GM19239 (cell line): ENCODE measurements around the gene GLT1D1.
"Not testable (repeated sequence)": the region's sequence is repeated elsewhere in the genome, so short reads cannot be mapped to it uniquely, and the experiment has no call there.

Experiments
- DNase-seq: peaks from one replicate; pipeline ENCODE4 v3.0.0; 2011; ENCODE audit warnings: low spot score; ENCODE audit not compliant: insufficient read length
- FAIRE-seq: peaks from 2 replicates; lab custom pipeline; 2011; peaks lifted over from hg19 to GRCh38; lab: Jason Lieb, UNC

Gene GLT1D1

DNA sequence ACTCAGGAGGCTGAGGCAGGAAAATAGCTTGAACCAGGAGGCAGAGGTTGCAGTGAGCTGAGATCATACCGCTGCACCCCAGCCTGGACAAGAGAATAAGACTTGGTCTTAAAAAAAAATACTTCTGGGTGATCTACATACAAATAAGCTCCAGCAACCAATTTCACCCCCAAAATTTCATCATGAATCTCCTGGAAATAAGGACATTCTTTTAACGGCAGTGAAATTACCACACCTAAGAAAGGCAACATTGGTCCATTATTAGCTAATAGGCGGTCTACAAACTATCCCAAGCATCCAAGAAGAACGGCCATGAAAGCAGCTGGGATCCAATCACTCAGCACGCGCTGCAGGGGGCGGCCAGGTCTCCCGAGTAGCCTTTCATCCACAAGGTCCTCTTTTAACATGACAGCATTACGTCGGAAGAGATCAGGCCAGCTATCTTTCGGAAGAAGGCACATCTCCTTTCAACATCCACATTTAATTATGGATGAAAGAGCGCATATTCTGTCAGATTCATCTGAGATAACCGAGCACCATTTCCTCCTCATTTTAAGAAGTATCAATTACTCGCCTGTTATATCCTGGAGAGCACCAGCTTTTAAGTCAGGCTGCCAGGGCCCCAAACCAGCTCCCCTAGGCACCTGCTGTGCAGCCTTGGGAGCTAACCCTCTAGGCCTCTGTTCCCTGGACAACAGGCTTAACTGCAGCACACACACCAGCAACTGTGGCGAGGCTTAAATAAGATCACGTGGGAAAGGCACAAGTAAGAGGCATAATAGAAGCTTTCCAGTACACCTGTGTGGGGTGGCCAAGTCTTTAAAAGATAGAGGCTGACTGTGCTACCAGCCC, 33.8 kb upstream of the GLT1D1 start:
- no peak for FAIRE-seq

GRCh38 chr12:128820253-128820652, 33.0 kb upstream of the GLT1D1 start:
- DNase-seq (no peak), FAIRE-seq (no peak)

More for the DNA sequence above, 33.8 kb upstream of the GLT1D1 start:
- no peak for DNase-seq

- peak; percentile 97 for FAIRE-seq
- DNase-seq, result no peak
Observed at GRCh38 chr12:128820723-128821432, 32.4 kb upstream of the GLT1D1 start.

DNA sequence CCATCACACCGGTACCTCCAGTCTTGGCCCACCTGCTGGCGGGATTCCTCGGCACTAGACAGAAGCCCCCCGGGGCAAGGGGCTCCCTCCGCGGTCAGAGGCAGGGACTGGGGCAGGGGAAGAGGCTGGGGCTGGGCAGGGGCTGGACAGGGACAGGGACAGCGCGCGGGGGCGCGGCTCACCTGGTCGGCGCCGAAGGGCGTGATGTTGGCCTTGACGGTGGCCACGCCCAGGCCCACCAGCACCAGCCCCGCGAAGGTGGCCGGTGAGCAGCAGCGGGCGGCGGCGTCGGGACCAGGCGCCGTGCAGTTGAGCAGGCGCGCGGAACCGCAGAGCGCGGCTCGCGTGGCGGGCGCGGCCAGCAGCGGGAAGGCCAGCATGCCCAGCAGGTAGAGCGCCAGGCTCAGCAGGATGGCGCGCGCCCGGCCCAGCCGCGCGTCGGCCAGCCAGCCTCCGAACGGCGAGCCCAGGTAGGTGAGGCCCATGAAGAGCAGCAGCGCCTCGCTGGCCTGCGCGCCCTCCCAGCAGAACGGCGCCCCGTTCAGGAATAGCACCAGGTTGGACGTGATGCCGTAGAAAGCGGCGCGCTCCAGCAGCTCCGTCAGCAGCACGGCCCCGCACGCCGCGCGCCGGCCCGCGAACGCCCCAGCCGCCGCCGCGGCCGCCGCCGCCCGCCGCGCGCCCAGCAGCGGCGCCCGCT, 29.9 kb upstream of the GLT1D1 start:
- FAIRE-seq, result no peak
- DNase-seq, result no peak

- peak; percentile 90 for FAIRE-seq
- DNase-seq, result peak; percentile 96
Observed at GRCh38 chr12:128823916-128824839, 29.1 kb upstream of the GLT1D1 start, which contains the start of gene SLC15A4. TSS of gene SLC15A4 (minus strand) at chr12:128823958. CDS start at chr12:128823943, 15 bp downstream.

DNA sequence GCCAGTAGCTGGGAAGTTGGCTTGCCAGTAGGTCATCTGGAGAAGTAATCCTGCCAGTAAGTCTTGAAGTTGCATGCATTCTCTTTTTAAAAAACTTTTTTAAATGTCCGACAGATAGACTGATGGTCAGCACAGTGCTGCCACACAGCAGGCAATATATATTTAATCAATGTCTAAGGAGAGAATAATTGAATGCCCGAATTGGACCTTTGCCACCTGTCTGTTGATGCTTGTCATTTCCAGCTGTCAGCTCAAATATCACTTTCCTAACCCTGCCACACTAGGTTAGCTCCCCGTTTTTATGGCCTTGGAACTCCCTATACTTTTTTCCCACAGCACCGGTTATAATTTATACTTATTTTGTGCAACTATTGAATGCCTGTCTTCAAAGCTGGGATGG, 27.4 kb upstream of the GLT1D1 start:
- DNase-seq, result no peak
- no peak for FAIRE-seq

DNA sequence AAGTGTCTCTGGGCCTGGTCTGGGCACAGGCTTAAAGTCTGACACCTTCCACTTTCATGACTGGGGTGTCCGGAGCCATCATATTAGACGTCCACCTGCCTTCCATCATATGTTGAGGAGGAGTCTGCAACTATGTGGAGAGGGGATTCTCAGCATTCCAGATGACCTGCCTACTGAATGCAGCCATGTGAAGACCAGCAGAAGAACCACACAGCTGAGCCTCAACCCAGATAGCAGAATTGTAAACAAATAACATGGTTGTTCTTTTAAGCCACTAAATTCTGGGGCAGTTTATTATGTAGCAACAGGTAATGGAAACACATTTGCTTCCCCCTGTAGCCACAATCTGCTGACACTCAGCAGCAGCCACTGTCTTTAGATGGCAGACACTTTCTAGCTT, 25.6 kb upstream of the GLT1D1 start:
- FAIRE-seq, result no peak
- no peak for DNase-seq

DNA sequence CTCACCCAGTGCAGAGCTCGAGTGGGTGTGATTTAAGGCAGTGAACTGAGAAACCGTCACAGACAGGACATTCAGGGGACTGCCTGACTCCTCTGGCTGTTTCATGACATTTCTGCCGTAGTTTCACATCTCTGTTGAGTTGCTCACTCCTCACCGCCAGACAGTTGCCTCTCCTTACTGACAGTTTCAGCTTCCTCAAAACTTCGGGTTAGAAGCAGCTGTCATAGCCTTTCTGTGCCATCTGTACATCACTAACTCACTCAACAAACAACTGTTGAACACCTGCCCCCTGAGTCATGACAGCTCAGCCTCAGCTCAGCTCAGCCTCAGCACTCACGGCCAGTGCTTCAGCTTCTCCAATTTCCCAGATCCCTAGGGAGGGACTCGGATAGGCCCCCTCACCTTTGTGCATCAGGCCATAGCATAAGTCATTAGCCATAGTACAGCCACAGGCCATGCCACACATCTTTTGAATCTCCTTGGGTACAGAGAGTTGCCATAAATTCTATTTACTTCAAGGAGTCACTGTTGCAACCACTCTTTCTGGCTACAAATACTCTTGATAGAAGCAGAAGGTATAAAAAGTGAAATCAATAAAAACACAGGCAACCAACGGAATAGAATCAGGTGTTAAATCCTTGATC, 23.3 kb upstream of the GLT1D1 start:
- no peak for DNase-seq
- FAIRE-seq, result peak; percentile 99

GRCh38 chr12:128830505-128830893, 22.8 kb upstream of the GLT1D1 start:
- FAIRE-seq (no peak), DNase-seq (no peak)

GRCh38 chr12:128833418-128833817, 19.9 kb upstream of the GLT1D1 start:
- FAIRE-seq (no peak), DNase-seq (no peak)

DNA sequence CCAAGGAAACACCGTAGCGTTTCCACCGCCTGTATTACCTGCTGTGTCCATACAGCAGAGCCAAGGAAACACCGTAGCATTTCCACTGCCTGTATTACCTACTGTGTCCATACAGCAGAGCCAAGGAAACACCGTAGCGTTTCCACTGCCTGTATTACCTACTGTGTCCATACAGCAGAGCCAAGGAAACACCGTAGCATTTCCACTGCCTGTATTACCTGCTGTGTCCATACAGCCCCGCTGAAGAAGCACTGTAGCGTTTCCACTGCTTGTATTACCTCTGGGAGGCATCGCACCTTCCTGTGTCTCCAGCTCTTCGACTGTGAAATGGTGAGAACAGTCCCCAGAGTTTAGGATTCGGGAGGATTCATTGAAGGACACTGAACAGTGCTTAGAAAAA, 13.4 kb upstream of the GLT1D1 start:
- FAIRE-seq, DNase-seq: not testable (repeated sequence)

- FAIRE-seq (peak; percentile 93), DNase-seq (no peak)
Observed at GRCh38 chr12:128840862-128841468, 12.3 kb upstream of the GLT1D1 start.

DNA sequence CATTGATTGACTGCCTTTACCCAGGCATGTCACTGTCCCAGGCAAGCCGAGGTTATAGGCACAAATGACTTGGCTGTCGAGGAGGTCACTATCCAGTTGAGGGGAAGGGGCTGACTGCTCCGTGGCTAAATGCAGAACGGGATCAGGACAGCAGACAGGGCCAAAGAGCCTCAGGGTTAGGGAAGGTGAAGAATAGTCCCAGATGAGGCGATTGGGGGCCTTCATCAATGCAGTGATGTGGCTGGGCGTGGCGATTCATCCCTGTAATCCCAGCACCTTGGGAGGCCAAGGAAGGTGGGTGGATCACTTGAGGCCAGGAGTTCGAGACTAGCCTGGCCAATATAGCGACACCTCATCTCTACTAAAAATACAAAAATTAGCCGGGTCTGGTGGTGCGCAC, 10.7 kb upstream of the GLT1D1 start:
- FAIRE-seq (no peak), DNase-seq (no peak)

DNA sequence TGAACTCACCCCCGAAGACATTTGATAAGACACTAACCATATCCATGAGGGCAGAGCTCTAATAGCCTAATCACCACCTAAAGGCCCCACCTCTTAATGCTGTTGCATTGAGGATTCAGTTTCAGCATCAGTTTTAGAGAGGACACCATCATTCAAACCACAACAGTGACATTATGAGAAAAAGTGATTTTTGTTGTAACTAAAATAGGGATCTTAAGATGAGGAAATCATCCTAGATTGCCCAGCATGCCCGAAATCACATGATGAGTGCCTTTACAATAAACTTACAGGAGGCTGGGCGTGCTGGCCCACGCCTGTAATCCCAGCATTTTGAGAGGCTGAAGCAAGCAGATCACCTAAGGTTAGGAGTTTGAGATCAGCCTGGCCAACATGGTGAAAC, 9.7 kb upstream of the GLT1D1 start:
- DNase-seq (no peak), FAIRE-seq (no peak)

- DNase-seq (no peak), FAIRE-seq (no peak)
Observed at GRCh38 chr12:128844031-128844635, 9.1 kb upstream of the GLT1D1 start.

- not testable (repeated sequence) for DNase-seq, FAIRE-seq
Observed at GRCh38 chr12:128846671-128847070, 6.6 kb upstream of the GLT1D1 start.

DNA sequence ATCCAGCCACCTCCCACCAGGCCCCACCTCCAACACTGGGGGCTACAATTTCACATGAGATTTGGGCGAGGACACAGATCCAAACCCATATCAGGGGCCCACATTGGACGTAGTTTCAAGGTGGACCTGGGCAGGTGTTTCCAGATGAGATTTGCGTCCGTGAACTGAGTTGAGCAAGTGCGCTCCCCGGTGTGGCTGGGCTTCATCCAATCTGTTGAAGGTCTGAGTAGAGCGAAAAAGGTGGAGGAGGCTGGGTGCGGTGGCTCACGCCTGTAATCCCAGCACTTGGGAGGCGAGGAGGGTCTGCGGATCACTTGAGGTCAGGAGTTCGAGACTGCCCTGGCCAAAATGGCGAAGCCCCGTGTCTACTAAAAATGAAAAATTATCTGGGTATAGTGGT, 4.9 kb upstream of the GLT1D1 start:
- no peak for DNase-seq
- no peak for FAIRE-seq

GRCh38 chr12:128849806-128850205, 3.5 kb upstream of the GLT1D1 start:
- not testable (repeated sequence) for FAIRE-seq

More at GRCh38 chr12:128849806-128850205, 3.5 kb upstream of the GLT1D1 start:
- DNase-seq, result not testable (repeated sequence)
